ENCODE results near the gene LPAR6. TPM values are rescaled to one million over a fixed set of nuclear protein-coding genes. Genes with fewer than 3 reads are reported as not detected.

Gene LPAR6
- total and polyA plus RNA-seq, 2 of the 4 experiments (the other 2 are of a cell fraction): 1.4 to 2.0 TPM

DNA sequence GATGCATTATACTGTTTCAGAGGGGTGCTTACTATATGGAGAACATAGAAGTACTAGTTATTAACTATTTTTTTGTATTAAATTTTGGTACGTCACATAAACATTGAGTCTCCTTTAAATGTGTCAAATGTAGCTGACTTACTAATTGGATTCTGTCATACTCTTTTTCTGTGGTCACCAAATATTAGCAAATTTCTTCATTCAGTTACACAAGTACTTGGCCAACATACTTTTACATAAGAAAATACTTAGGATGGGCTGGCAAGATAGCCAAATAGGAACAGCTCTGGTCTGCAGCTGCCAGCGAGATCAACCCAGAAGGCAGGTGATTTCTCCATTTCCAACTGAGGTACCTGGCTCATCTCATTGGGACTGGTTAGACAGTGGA, 19.2 kb downstream of the LPAR6 start:
- no peak overlapping the region for H3K14ac ChIP-seq (replicated peaks; ENCODE audit: low read depth, low read length)
- H3K4me1 ChIP-seq (ENCODE audit: control insufficient read depth, insufficient read depth, low read length): peaks cover 1% of the 10 kb centered on the region; the same call in 1 of the 2 replicates
- peaks cover 4% of the 10 kb centered on the region; the same call in 1 of the 2 replicates for H3K36me3 ChIP-seq (ENCODE audit: control insufficient read depth, insufficient read depth, low read length)
- no peak overlapping the region for H2BK120ac ChIP-seq (ENCODE audit: low read depth, low read length)
- ATAC-seq (ENCODE audit: low read depth): no peak
- dilution Hi-C loops (cut with HindIII; ENCODE audit: low sequenced_read_pairs, unreplicated experiment): no loop called here
- H2BK15ac ChIP-seq (ENCODE audit: low read depth, low read length): no peak overlapping the region
- TF ChIP-seq CEBPB (IDR thresholded peaks at IDR 0.05; ENCODE audit: low read depth, low read length) (no peak), BHLHE40 (IDR thresholded peaks at IDR 0.05; ENCODE audit: low read depth, low read length) (no peak), MAZ (IDR thresholded peaks at IDR 0.05; ENCODE audit: borderline replicate concordance, low read depth, low read length) (no peak), RFX5 (IDR thresholded peaks at IDR 0.05; ENCODE audit: low read depth, low read length) (no peak), NFE2L2 (IDR thresholded peaks at IDR 0.05; ENCODE audit: low read depth, low read length) (no peak), RCOR1 (IDR thresholded peaks at IDR 0.05; ENCODE audit: insufficient replicate concordance, low read length) (no peak), CHD1 (IDR thresholded peaks at IDR 0.05; ENCODE audit: low read depth, low read length) (no peak), MAFK (IDR thresholded peaks at IDR 0.05; ENCODE audit: low read depth, low read length) (no peak), SMC3 (IDR thresholded peaks at IDR 0.05; ENCODE audit: low read depth, low read length) (no peak), FOS (IDR thresholded peaks at IDR 0.05; ENCODE audit: low read depth, low read length) (no peak), MXI1 (IDR thresholded peaks at IDR 0.05; ENCODE audit: borderline replicate concordance, low read depth, low read length) (no peak), CTCF (conservative IDR thresholded peaks at IDR 0.05; ENCODE audit: low read depth, low read length) (no peak), RAD21 (IDR thresholded peaks at IDR 0.05; ENCODE audit: low read length) (no peak), ELK1 (IDR thresholded peaks at IDR 0.05; ENCODE audit: borderline replicate concordance, low read depth, low read length) (no peak), POLR2A (IDR thresholded peaks at IDR 0.05; ENCODE audit: low read depth, low read length) (no peak)
- TF ChIP-seq, protein P1, sequence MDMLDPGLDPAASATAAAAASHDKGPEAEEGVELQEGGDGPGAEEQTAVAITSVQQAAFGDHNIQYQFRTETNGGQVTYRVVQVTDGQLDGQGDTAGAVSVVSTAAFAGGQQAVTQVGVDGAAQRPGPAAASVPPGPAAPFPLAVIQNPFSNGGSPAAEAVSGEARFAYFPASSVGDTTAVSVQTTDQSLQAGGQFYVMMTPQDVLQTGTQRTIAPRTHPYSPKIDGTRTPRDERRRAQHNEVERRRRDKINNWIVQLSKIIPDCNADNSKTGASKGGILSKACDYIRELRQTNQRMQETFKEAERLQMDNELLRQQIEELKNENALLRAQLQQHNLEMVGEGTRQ (IDR thresholded peaks at IDR 0.05; ENCODE audit: low read depth, low read length): no peak
- no peak overlapping the region for H3K4me3 ChIP-seq (ENCODE audit: insufficient read depth, low read depth, low read length)
- DNase-seq: no peak
- no peak overlapping the region for H4K5ac ChIP-seq (ENCODE audit: low read depth, low read length)
- H3K4ac ChIP-seq (ENCODE audit: low read depth, low read length): no peak overlapping the region
- H3K9me1 ChIP-seq (ENCODE audit: insufficient read depth, low read length): no peaks in the 10 kb centered on the region
- no peak overlapping the region for H2BK20ac ChIP-seq (ENCODE audit: low read depth, low read length)
- intact Hi-C loops (cut with micrococcal nuclease): no loop called here
- no peak overlapping the region for H3K56ac ChIP-seq (ENCODE audit: extremely low read depth, insufficient read depth, low read length)
- no peak overlapping the region for H4K8ac ChIP-seq (ENCODE audit: low read depth in 2 of 2, low read length in 2 of 2)
- H3K79me1 ChIP-seq (ENCODE audit: low read depth in 1 of 2, low read length in 2 of 2): peaks cover 0 to 11% of the 10 kb centered on the region in 2 experiments; a peak in 2 of 4 replicates
- in situ Hi-C loops (cut with MboI; ENCODE audit: low sequenced_read_pairs): no loop called here
- no peak overlapping the region for H2AFZ ChIP-seq (replicated peaks; ENCODE audit: low read length, poor library complexity)
- no peak overlapping the region for H3K18ac ChIP-seq (ENCODE audit: low read depth, low read length)
- no peak overlapping the region for H3K4me2 ChIP-seq (ENCODE audit: low read depth, low read length)
- no peaks in the 10 kb centered on the region for H4K20me1 ChIP-seq (ENCODE audit: insufficient read depth, low read length)
- H3K23ac ChIP-seq (ENCODE audit: low read depth, low read length): no peak overlapping the region
- no peak overlapping the region for H2AK5ac ChIP-seq (ENCODE audit: low read depth, low read length)
- no peak overlapping the region for H3K9ac ChIP-seq (ENCODE audit: low read depth, low read length)
- no peak overlapping the region for H2AK9ac ChIP-seq (replicated peaks; ENCODE audit: low read depth, low read length, poor library complexity)
- H2BK5ac ChIP-seq (ENCODE audit: low read depth, low read length, poor library complexity, severe bottlenecking): no peak overlapping the region
- peaks cover 2% of the 10 kb centered on the region; the same call in 1 of the 2 replicates for H3K9me3 ChIP-seq (ENCODE audit: control insufficient read depth, insufficient read depth, low read length)
- no TSS peak for BruUV-seq (replicated peaks)
- POLR2A ChIA-PET (ENCODE audit: unreplicated experiment): interaction anchor here (0.6 kb wide), 1 partner anchor 586 kb away, joined by 3 read pairs; no protein-coding TSS in a partner anchor
- no CpG with 5 or more reads among the region's 2 CpGs for WGBS, 2 experiments (ENCODE audit: extremely low coverage in 2 of 2, insufficient read length in 1 of 2)
- H3K27ac ChIP-seq (ENCODE audit: insufficient read depth, low read length): no peak overlapping the region
- H3K27me3 ChIP-seq (ENCODE audit: control insufficient read depth, insufficient read depth, low read length): no peaks in the 10 kb centered on the region
- H4K91ac ChIP-seq (ENCODE audit: insufficient read depth, low read depth, low read length): no peak overlapping the region
- CTCF ChIA-PET: no interaction called here

All from IMR-90 (cell line).